ENCODE measurements around the gene MRS2.

DNA sequence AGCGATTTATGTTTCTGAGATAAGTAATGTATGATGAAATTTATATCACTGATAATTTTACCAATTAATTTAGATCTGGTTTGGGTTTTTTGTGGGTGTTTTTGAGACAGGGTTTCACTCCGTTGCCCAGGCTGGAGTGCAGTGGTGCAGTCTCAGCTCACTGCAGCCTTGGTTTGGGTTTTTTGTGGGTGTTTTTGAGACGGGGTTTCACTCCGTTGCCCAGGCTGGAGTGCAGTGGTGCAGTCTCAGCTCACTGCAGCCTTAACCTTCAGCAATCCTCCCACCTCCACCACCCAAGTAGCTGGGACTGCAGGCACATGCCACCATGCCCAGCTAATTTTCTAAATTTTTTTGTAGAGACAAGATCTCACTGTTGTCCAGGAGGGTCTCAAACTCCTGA is 13.0 kb downstream of the MRS2 start:
- TF ChIP-seq POLR2A (IDR thresholded peaks at IDR 0.05; ENCODE audit: low read length): no peak
- TF ChIP-seq GATA1 (IDR thresholded peaks at IDR 0.05; ENCODE audit: low read depth, low read length): no peak

Data from erythroblast (primary cell).